Body of pancreas (tissue), 4 donors: ENCODE results near the gene MAML3. TPM values are rescaled to one million over a fixed set of nuclear protein-coding genes. Genes with fewer than 3 reads are reported as not detected.
A peak's percentile ranks its signal among the peaks of the same experiment; 100 is the strongest.

Experiments
- ATAC-seq: fragments of 150-250 bp; one replicate; pipeline ENCODE4 v1.9.1; 2016
- DNase-seq, 4 donors: peaks; one replicate each; pipeline ENCODE4 v3.0.0-alpha.2; 2019
- H3K27ac ChIP-seq, 4 donors: fragments of 200-600 bp; sonication (generic); 1 replicate in 3 of 4; 2 replicates in 1 of 4; pipeline versions ENCODE4 v1.5.1 to v1.6.1; 2016 to 2019; ENCODE audit warnings: mild to moderate bottlenecking in 1 of 4, mixed read lengths in 1 of 4, moderate library complexity in 1 of 4
- H3K27me3 ChIP-seq, 2 donors: fragments of 200-600 bp; sonication (generic); one replicate each; pipeline ENCODE4 v1.6.0; 2016; ENCODE audit warnings: mild to moderate bottlenecking in 1 of 2
- H3K36me3 ChIP-seq, 2 donors: fragments of 200-600 bp; sonication (generic); replicated peaks in 1 of 2; 2 replicates each; pipeline ENCODE4 v1.5.1; 2016; ENCODE audit warnings: low read depth in 2 of 2; ENCODE audit not compliant: insufficient read depth in 1 of 2
- H3K4me1 ChIP-seq: fragments of 200-600 bp; sonication (generic); one replicate; pipeline ENCODE4 v1.6.0; 2016
- H3K4me3 ChIP-seq, 2 donors: fragments of 200-600 bp; sonication (generic); 1 replicate in 1 of 2; 2 replicates in 1 of 2; pipeline ENCODE4 v1.5.1; 2016 to 2019
- H3K9me3 ChIP-seq, 3 donors: fragments of 200-600 bp; sonication (generic); 1 replicate in 2 of 3; 2 replicates in 1 of 3; pipeline ENCODE4 v1.5.1; 2016
- POLR2A ChIP-seq, 3 donors: fragments of 450-650 bp; IDR thresholded peaks; one replicate each; pipeline ENCODE4 v1.6.1; 2016; ENCODE audit warnings: antibody characterized with exemption in 3 of 3, mild to moderate bottlenecking in 2 of 3
- WGBS, 2 donors: methylation state at CpG; one replicate each; pipeline ENCODE4 v1.1.5; 2017; 5-methylcytosine and 5-hydroxymethylcytosine counted together
- intact Hi-C: fragments of 100-400 bp; cut with DNase I; formaldehyde crosslinking; loops from one replicate; pipeline ENCODE4 v1.15.1; 2023
- total RNA-seq, 2 donors: library from RNA; depleted of rRNA; stranded (reverse); fragments of >200 nt; gene quantifications; one replicate each; pipeline ENCODE4 v1.1.0, GENCODE V29; 2016
- TF ChIP-seq, protein P1 (sequence below), 7 experiments: fragments of 450-650 bp in 4 of 7; fragments of 200-600 bp in 3 of 7; sonication (generic) in 3 of 7; IDR thresholded peaks; one replicate each; pipeline ENCODE4 v1.5.1; 2016 to 2019; ENCODE audit warnings: antibody characterized with exemption in 7 of 7

MAML3 gene
- total RNA-seq, 2 donors from 2014 or later, result 11.2 to 11.4 TPM

DNA sequence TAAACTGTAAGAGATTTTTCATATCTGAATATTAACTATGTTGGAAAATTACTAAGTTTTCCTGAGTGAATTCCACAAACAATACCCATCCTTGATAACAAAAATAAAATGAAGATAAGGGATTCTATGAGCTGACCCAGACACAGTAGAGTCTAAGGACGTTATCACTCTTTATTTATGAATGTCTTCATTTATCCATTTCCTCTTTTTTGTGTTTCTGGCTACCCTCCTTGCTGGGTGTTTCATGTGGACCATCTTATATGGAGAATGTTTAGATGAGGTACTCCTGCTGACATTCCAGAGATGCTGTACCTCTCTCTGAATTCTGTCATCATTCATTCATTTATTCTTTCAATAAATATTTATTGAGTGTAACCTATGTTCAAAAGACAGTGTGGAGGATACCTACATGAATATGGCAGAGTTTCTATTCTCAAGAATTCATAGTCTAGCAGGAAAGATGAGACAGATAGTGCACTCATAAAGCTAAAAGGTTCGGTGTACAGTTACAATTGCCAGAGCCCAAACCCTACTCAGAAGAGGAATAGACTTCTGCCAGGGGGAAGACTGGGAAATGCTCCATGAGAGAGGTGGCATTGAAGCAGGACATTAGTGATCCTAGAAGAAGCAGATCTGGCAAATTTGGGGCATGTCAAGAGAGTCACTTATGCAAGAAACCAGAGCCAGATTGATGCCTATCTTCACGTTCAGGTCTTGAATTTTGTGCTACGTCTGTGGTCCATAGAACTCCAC, 195.8 kb downstream of the MAML3 start:
- Histone ChIP-seq H3K4me1 (peaks cover 35% of the 10 kb centered on the region), H3K9me3 (no peaks in the 10 kb centered on the region), H3K4me3 (no peak overlapping the region), H3K27me3 (no peaks in the 10 kb centered on the region), H3K27ac (no peak overlapping the region), H3K36me3 (no peaks in the 10 kb centered on the region)
- DNase-seq (no peak), ATAC-seq (no peak)
- WGBS, 2 donors, result 76 to 84% methylated on average over 4 of the region's 4 CpGs
- TF ChIP-seq, protein P1, sequence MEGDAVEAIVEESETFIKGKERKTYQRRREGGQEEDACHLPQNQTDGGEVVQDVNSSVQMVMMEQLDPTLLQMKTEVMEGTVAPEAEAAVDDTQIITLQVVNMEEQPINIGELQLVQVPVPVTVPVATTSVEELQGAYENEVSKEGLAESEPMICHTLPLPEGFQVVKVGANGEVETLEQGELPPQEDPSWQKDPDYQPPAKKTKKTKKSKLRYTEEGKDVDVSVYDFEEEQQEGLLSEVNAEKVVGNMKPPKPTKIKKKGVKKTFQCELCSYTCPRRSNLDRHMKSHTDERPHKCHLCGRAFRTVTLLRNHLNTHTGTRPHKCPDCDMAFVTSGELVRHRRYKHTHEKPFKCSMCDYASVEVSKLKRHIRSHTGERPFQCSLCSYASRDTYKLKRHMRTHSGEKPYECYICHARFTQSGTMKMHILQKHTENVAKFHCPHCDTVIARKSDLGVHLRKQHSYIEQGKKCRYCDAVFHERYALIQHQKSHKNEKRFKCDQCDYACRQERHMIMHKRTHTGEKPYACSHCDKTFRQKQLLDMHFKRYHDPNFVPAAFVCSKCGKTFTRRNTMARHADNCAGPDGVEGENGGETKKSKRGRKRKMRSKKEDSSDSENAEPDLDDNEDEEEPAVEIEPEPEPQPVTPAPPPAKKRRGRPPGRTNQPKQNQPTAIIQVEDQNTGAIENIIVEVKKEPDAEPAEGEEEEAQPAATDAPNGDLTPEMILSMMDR (IDR thresholded peaks at IDR 0.05), result no peak
- TF ChIP-seq POLR2A (IDR thresholded peaks at IDR 0.05), result no peak
- intact Hi-C loops, result no loop called here

DNA sequence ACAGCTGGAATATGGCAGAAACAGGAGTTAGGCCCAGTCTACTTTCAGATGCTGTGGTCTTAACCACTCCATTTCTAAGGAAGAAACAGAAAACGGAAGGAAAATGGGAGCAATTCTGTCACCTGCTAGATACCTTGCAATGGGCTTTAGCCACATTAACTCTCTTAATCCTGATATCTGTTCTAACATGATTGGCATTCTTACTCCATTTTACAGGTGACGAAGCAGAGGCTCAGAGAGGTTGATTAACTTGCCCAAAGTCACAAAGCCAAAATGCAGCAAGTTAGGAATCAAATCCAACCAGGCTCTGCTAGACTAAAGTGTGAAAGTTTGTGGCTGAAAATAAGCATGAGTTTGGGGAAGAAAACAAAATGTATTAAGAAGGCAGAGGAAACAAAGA, 196.9 kb downstream of the MAML3 start:
- Histone ChIP-seq H3K36me3 (no peaks in the 10 kb centered on the region), H3K9me3 (no peaks in the 10 kb centered on the region), H3K27ac (no peak overlapping the region), H3K4me3 (no peak overlapping the region), H3K27me3 (no peaks in the 10 kb centered on the region), H3K4me1 (peaks cover 24% of the 10 kb centered on the region)
- DNase-seq (no peak), ATAC-seq (no peak)
- no peak for TF ChIP-seq POLR2A (IDR thresholded peaks at IDR 0.05)
- TF ChIP-seq, protein P1 (IDR thresholded peaks at IDR 0.05), result no peak
- 96% methylated on average over 2 of the region's 2 CpGs for whole genome bisulfite sequencing, 2 donors
- intact Hi-C loops, result no loop called here

DNA sequence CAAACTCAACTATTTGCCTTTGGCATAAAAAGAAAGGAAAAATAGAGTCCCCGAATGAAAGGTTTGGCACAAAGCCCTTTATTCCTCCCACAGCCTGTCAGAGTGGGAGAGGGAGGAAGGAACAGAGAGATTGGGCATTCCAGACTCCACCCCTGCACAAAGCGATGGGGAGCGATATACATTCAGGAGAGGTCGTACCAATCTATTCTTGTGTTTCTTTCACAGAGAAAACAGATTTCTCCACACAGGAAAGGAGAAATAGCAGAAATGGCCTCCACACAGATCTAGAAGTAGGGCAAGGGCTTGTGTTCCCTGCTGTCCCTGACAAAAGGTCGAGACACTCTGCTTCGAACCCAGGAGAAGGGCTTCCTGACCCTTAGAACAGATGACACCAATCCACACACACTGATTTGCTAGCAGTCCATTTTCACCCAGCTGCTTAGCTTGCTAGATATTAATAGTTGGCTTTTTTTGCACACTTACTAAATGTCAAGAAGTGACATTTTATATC, 197.4 kb downstream of the MAML3 start:
- Histone ChIP-seq H3K27me3 (no peaks in the 10 kb centered on the region), H3K9me3 (no peaks in the 10 kb centered on the region), H3K36me3 (no peaks in the 10 kb centered on the region), H3K4me3 (no peak overlapping the region), H3K27ac (peak overlapping the region in 2 of 4 donors; percentile 12 to 15), H3K4me1 (peaks cover 19% of the 10 kb centered on the region)
- intact Hi-C loops, result no loop called here
- TF ChIP-seq POLR2A (IDR thresholded peaks at IDR 0.05), result no peak
- TF ChIP-seq, protein P1 (IDR thresholded peaks at IDR 0.05), result no peak
- DNase-seq, result no peak
- WGBS, 2 donors, result 61% methylated on average over 6 of the region's 6 CpGs
- no peak for ATAC-seq

DNA sequence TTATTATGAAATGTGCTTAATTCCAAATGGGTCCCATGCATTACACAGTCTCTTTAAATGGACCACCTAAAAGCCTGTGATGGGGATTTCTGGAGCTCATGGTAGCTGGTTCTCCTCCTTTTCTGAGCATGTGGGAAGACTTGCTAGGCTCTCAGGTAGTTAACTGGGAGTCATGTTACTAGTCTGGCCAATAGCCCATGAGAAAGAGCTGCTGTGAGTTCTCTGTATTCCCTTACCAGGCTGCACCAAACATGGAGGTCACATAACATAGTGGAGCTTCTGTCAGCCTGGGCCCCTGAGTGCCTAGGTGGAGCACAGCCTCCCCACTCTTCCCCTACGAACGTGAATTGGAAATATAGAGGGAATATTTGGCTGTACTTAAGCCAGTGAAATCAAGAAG, 198.4 kb downstream of the MAML3 start:
- TF ChIP-seq POLR2A (IDR thresholded peaks at IDR 0.05), result no peak
- TF ChIP-seq, protein P1 (IDR thresholded peaks at IDR 0.05), result no peak
- intact Hi-C loops, result no loop called here
- H3K4me3 ChIP-seq, result no peak overlapping the region
- no peaks in the 10 kb centered on the region for H3K36me3 ChIP-seq
- H3K4me1 ChIP-seq, result peaks cover 12% of the 10 kb centered on the region
- no peaks in the 10 kb centered on the region for H3K9me3 ChIP-seq
- no peak overlapping the region for H3K27ac ChIP-seq
- no peak for ATAC-seq
- WGBS, 2 donors, result 59 to 77% methylated on average over 2 of the region's 2 CpGs
- no peak for DNase-seq
- no peaks in the 10 kb centered on the region for H3K27me3 ChIP-seq

DNA sequence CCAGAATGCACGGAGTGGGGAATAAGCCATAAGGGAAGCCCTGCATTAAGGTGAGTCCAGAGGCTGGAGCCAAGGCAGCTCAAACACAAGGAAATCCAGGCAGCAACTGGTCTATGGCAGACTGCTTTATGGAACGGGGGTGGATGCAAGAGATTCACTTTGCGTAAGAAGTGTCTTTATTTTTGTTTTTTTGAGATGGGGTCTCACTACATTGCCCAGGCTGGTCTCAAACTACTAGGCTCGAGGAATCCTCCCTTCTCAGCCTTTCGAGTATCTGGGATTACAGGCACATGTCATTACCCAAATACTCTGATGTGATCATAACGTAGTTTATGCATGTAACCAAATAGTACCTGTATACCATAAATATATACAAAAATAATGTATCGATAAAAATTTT, 199.5 kb downstream of the MAML3 start:
- intact Hi-C loops, result no loop called here
- TF ChIP-seq, protein P1 (IDR thresholded peaks at IDR 0.05), result no peak
- no peak for TF ChIP-seq POLR2A (IDR thresholded peaks at IDR 0.05)
- Histone ChIP-seq H3K27ac (no peak overlapping the region), H3K36me3 (no peaks in the 10 kb centered on the region), H3K4me1 (peaks cover 8% of the 10 kb centered on the region), H3K4me3 (no peak overlapping the region), H3K27me3 (no peaks in the 10 kb centered on the region), H3K9me3 (no peaks in the 10 kb centered on the region)
- DNase-seq (no peak), ATAC-seq (no peak)
- 93 to 96% methylated on average over 7 of the region's 7 CpGs for WGBS, 2 donors
